GM23338 (cell line): ENCODE measurements around the gene ZNF254. TPM values are rescaled to one million over a fixed set of nuclear protein-coding genes. Genes with fewer than 3 reads are reported as not detected.

Source experiments
- ATAC-seq: fragments of 200-7000 bp; cut with Tn5 transposase; 3 replicates; pipeline ENCODE4 v1.9.1; 2020
- DNase-seq: peaks from one replicate; pipeline ENCODE4 v3.0.0-alpha.2; 2015; ENCODE audit warnings: low spot score
- H2AFZ ChIP-seq: fragments of 200-600 bp; sonication (generic); 2 replicates; pipeline ENCODE4 v1.8.0; 2016; ENCODE audit warnings: antibody characterized with exemption, mild to moderate bottlenecking, moderate library complexity
- H3F3A ChIP-seq: fragments of 200-600 bp; sonication (generic); replicated peaks from 2 replicates; pipeline ENCODE4 v1.8.0; 2017; ENCODE audit warnings: antibody characterized with exemption, mixed run types, low read depth
- H3K27ac ChIP-seq: fragments of 200-600 bp; sonication (generic); 2 replicates; pipeline ENCODE4 v1.6.1; 2016; ENCODE audit warnings: low read depth
- H3K27me3 ChIP-seq: fragments of 200-600 bp; sonication (generic); 2 replicates; pipeline ENCODE4 v1.8.0; 2016; ENCODE audit warnings: mild to moderate bottlenecking, mixed run types, moderate library complexity; ENCODE audit not compliant: insufficient read depth
- H3K36me3 ChIP-seq: fragments of 200-600 bp; sonication (generic); 2 replicates; pipeline ENCODE4 v1.8.0; 2016; ENCODE audit warnings: mild to moderate bottlenecking; ENCODE audit not compliant: insufficient read depth
- H3K4me1 ChIP-seq: fragments of 200-600 bp; sonication (generic); 2 replicates; pipeline ENCODE4 v1.8.0; 2016; ENCODE audit warnings: mild to moderate bottlenecking, moderate library complexity; ENCODE audit not compliant: insufficient read depth
- H3K4me2 ChIP-seq: fragments of 200-600 bp; sonication (generic); 2 replicates; pipeline ENCODE4 v1.7.1; 2017; ENCODE audit warnings: mixed run types
- H3K4me3 ChIP-seq: fragments of 200-600 bp; sonication (generic); 2 replicates; pipeline ENCODE4 v1.6.1; 2016; ENCODE audit warnings: mixed run types
- H3K79me2 ChIP-seq: fragments of 200-600 bp; sonication (generic); replicated peaks from 2 replicates; pipeline ENCODE4 v1.8.0; 2017; ENCODE audit warnings: mild to moderate bottlenecking; ENCODE audit not compliant: insufficient read depth
- H3K9me2 ChIP-seq: fragments of 200-600 bp; sonication (generic); 2 replicates; pipeline ENCODE4 v1.8.0; 2017; ENCODE audit not compliant: insufficient read depth
- H4K20me1 ChIP-seq: fragments of 200-600 bp; sonication (generic); replicated peaks from 2 replicates; pipeline ENCODE4 v1.8.0; 2017; ENCODE audit warnings: mild to moderate bottlenecking; ENCODE audit not compliant: insufficient read depth
- H3K27ac Mint-ChIP-seq: 2 replicates; pipeline ENCODE4 v1.8.0; 2020; ENCODE audit warnings: inconsistent platforms, mild to moderate bottlenecking, moderate library complexity, mixed read lengths
- H3K27me3 Mint-ChIP-seq: 3 replicates; pipeline ENCODE4 v1.8.0; 2022; ENCODE audit warnings: low read depth, mild to moderate bottlenecking, moderate library complexity, mixed read lengths, inconsistent platforms; ENCODE audit not compliant: insufficient read depth, poor library complexity
- H3K36me3 Mint-ChIP-seq: 3 replicates; pipeline ENCODE4 v1.8.0; 2021; ENCODE audit warnings: low read depth, mild to moderate bottlenecking, inconsistent platforms, moderate library complexity, mixed read lengths
- H3K4me1 Mint-ChIP-seq: 3 replicates; pipeline ENCODE4 v1.8.0; 2020; ENCODE audit warnings: mild to moderate bottlenecking, inconsistent platforms, mixed read lengths
- H3K4me3 Mint-ChIP-seq: 3 replicates; pipeline ENCODE4 v1.8.0; 2021; ENCODE audit warnings: moderate library complexity, mild to moderate bottlenecking, inconsistent platforms, mixed read lengths
- H3K9me3 Mint-ChIP-seq: 3 replicates; pipeline ENCODE4 v1.8.0; 2020; ENCODE audit warnings: moderate library complexity, mild to moderate bottlenecking, inconsistent platforms, mixed read lengths
- CREB1 ChIP-seq: fragments of 250-450 bp; sonication (Bioruptor Pico); IDR thresholded peaks from 2 replicates; pipeline ENCODE4 v1.5.0; 2020; ENCODE audit warnings: low read depth, mild to moderate bottlenecking, moderate library complexity
- CTCF ChIP-seq, 2 experiments: fragments of 200-600 bp in 1 of 2; sonication (generic) in 1 of 2; conservative IDR thresholded peaks; 2 replicates each; pipeline versions ENCODE4 v1.5.1 to v1.6.1; 2016 to 2017; ENCODE audit warnings: antibody characterized with exemption in 2 of 2, low read depth in 2 of 2, mild to moderate bottlenecking in 2 of 2, moderate library complexity in 1 of 2
- ETS1 ChIP-seq: IDR thresholded peaks from 2 replicates; pipeline ENCODE4 v1.6.1; 2016; ENCODE audit warnings: antibody characterized with exemption
- EZH2 ChIP-seq: fragments of 200-600 bp; sonication (generic); IDR thresholded peaks from one replicate; pipeline ENCODE4 v1.8.0; 2017; ENCODE audit warnings: antibody characterized with exemption, mild to moderate bottlenecking, low read depth; ENCODE audit not compliant: unreplicated experiment
- EZH2phosphoT487 ChIP-seq: fragments of 200-600 bp; sonication (generic); IDR thresholded peaks from one replicate; pipeline ENCODE4 v1.8.1; 2018; ENCODE audit warnings: antibody characterized with exemption; ENCODE audit not compliant: unreplicated experiment
- JUNB ChIP-seq: IDR thresholded peaks from one replicate; pipeline ENCODE4 v1.6.1; 2016; ENCODE audit warnings: antibody characterized with exemption; ENCODE audit not compliant: unreplicated experiment
- NANOG ChIP-seq: IDR thresholded peaks from 2 replicates; pipeline ENCODE4 v1.6.1; 2016; ENCODE audit warnings: antibody characterized with exemption, borderline replicate concordance
- POLR2AphosphoS5 ChIP-seq: IDR thresholded peaks from 2 replicates; pipeline ENCODE4 v1.6.1; 2016; ENCODE audit warnings: antibody characterized with exemption, low read depth
- REST ChIP-seq: IDR thresholded peaks from one replicate; pipeline ENCODE4 v1.6.1; 2018; ENCODE audit warnings: antibody characterized with exemption; ENCODE audit not compliant: unreplicated experiment
- STAT1 ChIP-seq: IDR thresholded peaks from one replicate; pipeline ENCODE4 v1.6.1; 2016; ENCODE audit warnings: antibody characterized with exemption; ENCODE audit not compliant: unreplicated experiment
- ZNF114 ChIP-seq: fragments of 250-450 bp; sonication (Bioruptor Pico); IDR thresholded peaks from 2 replicates; pipeline ENCODE4 v1.5.0; 2020; ENCODE audit warnings: mild to moderate bottlenecking, moderate library complexity
- ZNF331 ChIP-seq: fragments of 250-450 bp; sonication (Bioruptor Pico); IDR thresholded peaks from 2 replicates; pipeline ENCODE4 v1.5.0; 2020; ENCODE audit warnings: low read depth, mild to moderate bottlenecking, moderate library complexity
- ZNF462 ChIP-seq: fragments of 250-450 bp; sonication (Bioruptor Pico); IDR thresholded peaks from 2 replicates; pipeline ENCODE4 v1.5.0; 2020; ENCODE audit warnings: mild to moderate bottlenecking, moderate library complexity
- polyA plus RNA-seq: library from polyadenylated mRNA; unstranded; fragments of >200 nt; fragmentation: Nextera tagmentation; extraction: Ambion mirVana; gene quantifications from 2 replicates; pipeline ENCODE4 v1.2.1, GENCODE V29; 2016
- total RNA-seq: library from RNA; depleted of rRNA; stranded (reverse); fragments of >200 nt; shearing (Covaris generic); gene quantifications from 2 replicates; pipeline ENCODE4 v1.2.3, GENCODE V29; 2014

ZNF254 gene
- total and polyA plus RNA-seq, 2 experiments from 2014 or later = 13.1 to 45.6 TPM

GRCh38 chr19:24046550-24046949, 40.4 kb upstream of the ZNF254 start (continued):
- no peak for TF ChIP-seq CREB1
- no peak for TF ChIP-seq EZH2
- TF ChIP-seq STAT1 = no peak

- no peaks in the 10 kb centered on the region for H3K27me3 Mint-ChIP-seq
- no peaks in the 10 kb centered on the region for H3K4me1 ChIP-seq
- H3K4me2 ChIP-seq = no peak overlapping the region
- ATAC-seq (peak; percentile 76), DNase-seq (peak; percentile 41)
- H3K27ac ChIP-seq = no peak overlapping the region
- H4K20me1 ChIP-seq = peaks cover 16% of the 10 kb centered on the region; the same call in 1 of the 2 replicates
- H3K4me3 Mint-ChIP-seq = no peak overlapping the region
- H3K27me3 ChIP-seq = no peaks in the 10 kb centered on the region
- no peaks in the 10 kb centered on the region for H3K4me1 Mint-ChIP-seq
- no peaks in the 10 kb centered on the region for H3K9me2 ChIP-seq
- no peak overlapping the region for H3K27ac Mint-ChIP-seq
- peaks cover 87% of the 10 kb centered on the region for H3K36me3 Mint-ChIP-seq
- no peak overlapping the region for H2AFZ ChIP-seq
- peaks cover 68% of the 10 kb centered on the region for H3K36me3 ChIP-seq
- no peaks in the 10 kb centered on the region for H3F3A ChIP-seq
- peaks cover 37% of the 10 kb centered on the region for H3K79me2 ChIP-seq
- no peaks in the 10 kb centered on the region; the same call in 2 of the 3 replicates for H3K9me3 Mint-ChIP-seq
- no peak overlapping the region for H3K4me3 ChIP-seq
- TF ChIP-seq EZH2 = no peak
- TF ChIP-seq ZNF462 = no peak
- TF ChIP-seq NANOG = no peak
- no peak for TF ChIP-seq POLR2AphosphoS5
- no peak for TF ChIP-seq STAT1
- TF ChIP-seq ZNF331 (CRISPR knock-in tag) = no peak
- TF ChIP-seq ZNF114 (CRISPR knock-in tag) = no peak
- TF ChIP-seq CREB1 = no peak
- TF ChIP-seq ETS1 = no peak
- TF ChIP-seq JUNB = no peak
- TF ChIP-seq EZH2phosphoT487 = no peak
- TF ChIP-seq REST = no peak
- TF ChIP-seq CTCF (conservative IDR thresholded peaks at IDR 0.05; ENCODE audit: low read depth in 2 of 2) = no peak
Measured at GRCh38 chr19:24048261-24048660, 38.7 kb upstream of the ZNF254 start.
